ENCODE results near the gene COL26A1.

COL26A1 gene

DNA sequence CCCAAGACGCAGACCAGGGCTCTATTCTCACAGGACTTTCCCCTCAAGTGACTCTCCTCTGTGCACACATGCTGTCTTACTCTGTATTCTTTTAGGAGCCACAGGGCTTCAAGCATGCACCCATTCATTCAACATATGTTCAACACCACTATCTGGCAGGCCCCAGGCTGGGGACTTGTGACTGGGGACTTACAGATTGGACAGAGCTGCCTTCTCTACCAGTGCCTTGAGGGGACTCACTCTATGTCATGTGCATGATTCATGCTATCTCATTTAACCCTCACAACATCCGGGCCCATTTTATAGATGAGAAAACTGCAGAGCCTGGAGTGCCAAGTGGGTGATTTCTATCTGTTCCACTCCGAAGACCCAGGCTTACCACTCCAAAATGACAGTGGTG is 232.1 kb downstream of the COL26A1 start:
- H3K9ac ChIP-seq (ENCODE audit: low read depth, low read length): no peak overlapping the region
- no peaks in the 10 kb centered on the region for H3K9me3 ChIP-seq (ENCODE audit: insufficient read depth, low read depth, low read length)
- H3K4me3 ChIP-seq (ENCODE audit: low read length): no peak overlapping the region
- no peaks in the 10 kb centered on the region for H3K27me3 ChIP-seq (ENCODE audit: insufficient read depth, low read length)
- H3K4me1 ChIP-seq (ENCODE audit: insufficient read depth, low read length): no peaks in the 10 kb centered on the region
- no peak overlapping the region for H3K27ac ChIP-seq (ENCODE audit: low read depth, low read length)
- WGBS: 90% methylated on average over 3 of the region's 3 CpGs
- H3K36me3 ChIP-seq (ENCODE audit: insufficient read depth, low read length): no peaks in the 10 kb centered on the region

DNA sequence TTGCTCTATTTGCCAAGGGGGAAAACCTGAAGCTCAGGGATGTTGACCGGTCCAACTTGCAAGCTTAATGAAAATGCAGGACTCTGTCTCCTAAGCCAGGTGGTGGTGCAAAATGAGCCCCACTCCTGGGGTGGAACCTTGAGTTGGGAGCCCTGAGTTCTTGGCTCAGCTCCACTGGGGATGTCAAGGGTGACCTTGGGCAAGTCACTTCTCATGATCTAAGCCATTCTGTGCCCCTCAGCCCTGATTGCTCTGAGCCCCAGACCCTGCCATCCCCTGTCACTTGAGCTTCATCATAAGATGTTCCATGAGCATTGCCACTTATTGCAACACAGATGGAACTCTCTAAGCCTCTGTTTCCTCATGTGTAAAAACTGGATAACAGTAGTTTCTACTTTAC is 232.6 kb downstream of the COL26A1 start:
- WGBS: 95% methylated on average over 1 of the region's 1 CpG
- no peak overlapping the region for H3K9ac ChIP-seq (ENCODE audit: low read depth, low read length)
- H3K4me3 ChIP-seq (ENCODE audit: low read length): no peak overlapping the region
- no peaks in the 10 kb centered on the region for H3K9me3 ChIP-seq (ENCODE audit: insufficient read depth, low read depth, low read length)
- H3K4me1 ChIP-seq (ENCODE audit: insufficient read depth, low read length): no peaks in the 10 kb centered on the region
- no peaks in the 10 kb centered on the region for H3K27me3 ChIP-seq (ENCODE audit: insufficient read depth, low read length)
- no peak overlapping the region for H3K27ac ChIP-seq (ENCODE audit: low read depth, low read length)
- no peaks in the 10 kb centered on the region for H3K36me3 ChIP-seq (ENCODE audit: insufficient read depth, low read length)

DNA sequence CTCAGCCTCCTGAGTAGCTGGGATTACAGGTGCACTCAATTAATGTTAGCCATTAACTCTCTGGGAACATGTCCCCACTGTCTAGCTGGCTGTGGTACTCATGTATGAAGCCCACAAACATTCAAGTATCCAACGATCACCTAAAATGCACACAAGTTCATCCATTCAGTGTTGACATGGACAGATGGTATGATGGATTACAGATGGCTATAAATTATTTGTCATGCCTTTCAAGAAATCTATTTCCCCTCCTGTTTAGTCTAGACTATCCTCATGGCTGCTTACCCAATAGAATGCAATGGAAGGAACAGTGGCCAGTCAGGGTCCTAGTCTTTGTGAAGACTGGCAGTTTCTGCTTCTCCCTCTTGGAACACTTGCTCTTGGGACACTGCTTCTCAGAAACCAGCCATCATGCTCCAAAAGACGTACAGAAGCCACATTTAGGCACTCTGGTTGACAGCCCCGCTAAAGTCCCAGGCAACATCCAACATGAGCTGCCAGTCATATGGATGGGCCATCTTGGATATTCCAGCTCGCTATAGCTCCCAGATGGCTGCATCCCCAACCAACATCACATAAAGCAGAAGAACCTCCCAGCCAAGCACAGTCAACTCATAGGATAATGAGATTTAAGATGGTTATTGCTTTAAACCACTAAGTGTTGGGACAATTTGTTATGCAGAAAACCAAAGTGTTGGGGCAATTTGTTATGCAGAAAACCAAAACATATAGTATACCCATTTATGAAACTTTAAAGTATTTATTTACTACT is 233.3 kb downstream of the COL26A1 start:
- WGBS: 87% methylated on average over 4 of the region's 4 CpGs
- Histone ChIP-seq H3K4me1 (ENCODE audit: insufficient read depth, low read length) (no peaks in the 10 kb centered on the region), H3K9ac (ENCODE audit: low read depth, low read length) (no peak overlapping the region), H3K27me3 (ENCODE audit: insufficient read depth, low read length) (no peaks in the 10 kb centered on the region), H3K27ac (ENCODE audit: low read depth, low read length) (no peak overlapping the region), H3K9me3 (ENCODE audit: insufficient read depth, low read depth, low read length) (no peaks in the 10 kb centered on the region), H3K36me3 (ENCODE audit: insufficient read depth, low read length) (no peaks in the 10 kb centered on the region), H3K4me3 (ENCODE audit: low read length) (no peak overlapping the region)

DNA sequence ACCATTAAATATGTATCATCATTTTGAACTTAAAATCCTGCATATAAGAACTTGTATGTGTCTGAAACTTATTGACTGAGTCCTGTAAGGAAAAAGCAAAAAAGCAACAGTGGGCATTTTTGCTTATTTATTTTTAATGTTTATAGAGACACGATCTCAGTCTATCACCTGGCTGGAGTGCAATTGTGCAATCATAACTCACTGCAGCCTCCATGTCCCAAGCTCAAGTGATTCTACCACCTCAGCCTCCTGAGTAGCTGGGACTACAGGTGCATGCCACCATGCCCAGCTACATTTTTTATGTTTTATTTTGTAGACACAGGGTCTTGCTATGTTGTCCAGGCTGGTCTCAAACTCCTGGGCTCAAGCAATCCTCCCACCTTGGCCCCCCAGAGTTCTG is 234.2 kb downstream of the COL26A1 start:
- H3K9me3 ChIP-seq (ENCODE audit: insufficient read depth, low read depth, low read length): no peaks in the 10 kb centered on the region
- 94% methylated on average over 1 of the region's 1 CpG for WGBS
- H3K27me3 ChIP-seq (ENCODE audit: insufficient read depth, low read length): no peaks in the 10 kb centered on the region
- H3K27ac ChIP-seq (ENCODE audit: low read depth, low read length): no peak overlapping the region
- H3K4me3 ChIP-seq (ENCODE audit: low read length): no peak overlapping the region
- no peak overlapping the region for H3K9ac ChIP-seq (ENCODE audit: low read depth, low read length)
- no peaks in the 10 kb centered on the region for H3K4me1 ChIP-seq (ENCODE audit: insufficient read depth, low read length)
- H3K36me3 ChIP-seq (ENCODE audit: insufficient read depth, low read length): no peaks in the 10 kb centered on the region

DNA sequence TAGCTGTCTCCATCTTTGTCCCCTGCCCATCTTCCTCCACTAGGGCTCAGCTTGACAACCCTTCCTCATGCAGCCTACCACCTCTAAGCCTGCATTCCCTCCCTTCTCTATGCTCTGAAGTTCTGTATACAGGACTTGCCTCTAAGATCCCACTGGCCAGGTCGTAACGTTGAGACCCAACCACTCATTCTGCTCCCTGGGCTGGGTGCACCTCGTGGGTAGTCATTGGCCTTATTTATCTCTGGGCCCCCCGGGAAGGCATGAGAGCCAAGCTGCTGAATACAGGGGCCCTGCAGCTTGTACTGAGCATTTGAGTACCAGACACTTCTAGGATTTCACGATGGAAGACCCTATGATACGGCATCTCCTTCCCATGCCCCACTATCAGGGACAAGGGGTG is 235.3 kb downstream of the COL26A1 start:
- Histone ChIP-seq H3K9me3 (ENCODE audit: insufficient read depth, low read depth, low read length) (no peaks in the 10 kb centered on the region), H3K36me3 (ENCODE audit: insufficient read depth, low read length) (no peaks in the 10 kb centered on the region), H3K4me3 (ENCODE audit: low read length) (no peak overlapping the region), H3K9ac (ENCODE audit: low read depth, low read length) (no peak overlapping the region), H3K4me1 (ENCODE audit: insufficient read depth, low read length) (no peaks in the 10 kb centered on the region), H3K27ac (ENCODE audit: low read depth, low read length) (no peak overlapping the region), H3K27me3 (ENCODE audit: insufficient read depth, low read length) (no peaks in the 10 kb centered on the region)
- 90% methylated on average over 6 of the region's 6 CpGs for WGBS

DNA sequence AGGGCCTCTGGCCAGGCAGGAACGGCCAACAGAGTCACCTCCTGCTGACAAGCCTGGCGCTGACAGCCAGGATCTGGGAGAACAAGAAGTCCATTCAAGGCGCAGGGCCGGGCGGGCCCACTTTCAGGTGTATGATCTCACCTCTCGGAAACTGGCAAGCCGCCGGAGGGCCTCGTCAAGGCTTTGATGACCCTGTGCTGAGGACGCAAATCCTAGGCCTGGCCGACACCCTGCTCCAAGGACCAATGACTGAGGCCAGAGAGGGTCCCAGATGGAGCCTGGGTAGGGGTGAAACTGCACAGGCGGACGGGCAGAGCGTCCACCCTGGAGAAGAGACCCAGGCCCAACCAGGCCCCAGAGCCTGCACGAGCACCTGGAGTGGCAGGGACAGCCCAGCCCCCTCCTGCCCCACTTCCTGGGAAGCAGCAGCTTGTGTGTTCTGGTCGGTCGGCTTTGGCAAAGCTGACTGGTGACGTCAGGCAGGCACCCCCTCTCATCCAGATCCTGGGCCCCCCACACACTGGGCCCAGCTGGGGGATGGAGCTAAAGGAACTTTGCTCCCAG is 235.8 kb downstream of the COL26A1 start:
- Histone ChIP-seq H3K27me3 (ENCODE audit: insufficient read depth, low read length) (no peaks in the 10 kb centered on the region), H3K4me3 (ENCODE audit: low read length) (no peak overlapping the region), H3K9ac (ENCODE audit: low read depth, low read length) (no peak overlapping the region), H3K36me3 (ENCODE audit: insufficient read depth, low read length) (no peaks in the 10 kb centered on the region), H3K9me3 (ENCODE audit: insufficient read depth, low read depth, low read length) (no peaks in the 10 kb centered on the region), H3K4me1 (ENCODE audit: insufficient read depth, low read length) (no peaks in the 10 kb centered on the region), H3K27ac (ENCODE audit: low read depth, low read length) (no peak overlapping the region)
- 88% methylated on average over 18 of the region's 18 CpGs for WGBS

DNA sequence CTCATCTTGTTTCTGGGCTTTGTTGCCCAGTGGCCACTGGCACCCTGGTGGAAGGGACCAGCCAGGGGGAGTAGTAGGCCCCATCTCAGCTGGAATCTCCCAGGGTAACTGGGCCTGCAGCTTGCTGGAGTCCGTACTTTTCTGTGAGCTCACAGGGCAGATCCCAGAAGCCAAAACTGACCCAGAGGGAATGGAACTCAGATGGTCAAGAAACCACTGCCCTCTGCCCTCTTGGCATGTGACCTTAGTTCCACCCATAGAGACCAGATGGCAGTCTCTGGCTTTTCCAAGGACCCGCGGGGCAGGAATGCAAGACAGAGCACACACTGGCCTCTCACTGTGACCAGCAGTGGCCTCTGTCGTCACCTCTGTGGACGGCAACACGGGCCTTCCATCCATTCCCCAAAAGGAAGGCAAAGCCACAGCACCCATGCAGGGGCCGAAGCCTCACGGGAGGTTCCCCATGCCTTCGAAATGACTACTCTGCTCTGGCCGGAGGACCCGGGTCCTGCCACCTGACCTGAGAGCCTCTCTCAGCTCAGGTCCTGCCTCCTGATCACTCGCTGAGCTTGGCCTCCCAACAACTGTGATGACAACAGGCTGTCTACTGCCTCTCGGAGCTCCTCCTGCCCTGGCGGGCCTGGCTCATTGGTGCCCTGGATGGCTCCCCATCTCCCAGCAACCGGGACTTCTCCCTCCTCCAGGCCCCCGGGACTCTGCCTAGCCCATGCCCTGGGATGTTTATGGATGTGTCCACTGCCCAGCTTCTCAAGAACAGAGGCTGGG is 236.5 kb downstream of the COL26A1 start:
- no peak overlapping the region for H3K27ac ChIP-seq (ENCODE audit: low read depth, low read length)
- H3K4me1 ChIP-seq (ENCODE audit: insufficient read depth, low read length): no peaks in the 10 kb centered on the region
- 92% methylated on average over 16 of the region's 16 CpGs for WGBS
- H3K27me3 ChIP-seq (ENCODE audit: insufficient read depth, low read length): no peaks in the 10 kb centered on the region
- no peaks in the 10 kb centered on the region for H3K9me3 ChIP-seq (ENCODE audit: insufficient read depth, low read depth, low read length)
- no peak overlapping the region for H3K9ac ChIP-seq (ENCODE audit: low read depth, low read length)
- H3K4me3 ChIP-seq (ENCODE audit: low read length): no peak overlapping the region
- H3K36me3 ChIP-seq (ENCODE audit: insufficient read depth, low read length): no peaks in the 10 kb centered on the region

DNA sequence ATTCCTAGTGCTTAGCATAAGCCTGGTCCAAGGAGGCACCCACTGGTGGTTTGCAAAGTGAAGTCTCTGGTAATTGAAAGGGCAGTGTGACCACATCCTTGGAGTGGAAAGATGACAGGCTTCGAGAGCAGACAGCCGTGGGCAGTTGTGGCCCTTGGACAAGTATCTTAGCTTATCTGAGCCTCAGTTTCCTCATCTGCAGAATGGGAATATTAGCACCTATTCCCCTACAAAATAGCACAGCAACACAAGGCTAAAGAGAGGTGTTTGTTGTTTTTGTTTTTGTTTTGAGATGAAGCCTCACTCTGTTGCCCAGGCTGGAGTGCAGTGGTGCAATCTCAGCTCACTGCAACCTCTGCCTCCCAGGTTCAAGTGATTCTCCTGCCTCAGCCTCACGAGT is 237.1 kb downstream of the COL26A1 start:
- WGBS: 83% methylated on average over 3 of the region's 3 CpGs
- Histone ChIP-seq H3K27ac (ENCODE audit: low read depth, low read length) (no peak overlapping the region), H3K9ac (ENCODE audit: low read depth, low read length) (no peak overlapping the region), H3K9me3 (ENCODE audit: insufficient read depth, low read depth, low read length) (no peaks in the 10 kb centered on the region), H3K36me3 (ENCODE audit: insufficient read depth, low read length) (no peaks in the 10 kb centered on the region), H3K27me3 (ENCODE audit: insufficient read depth, low read length) (no peaks in the 10 kb centered on the region), H3K4me3 (ENCODE audit: low read length) (no peak overlapping the region), H3K4me1 (ENCODE audit: insufficient read depth, low read length) (no peaks in the 10 kb centered on the region)

DNA sequence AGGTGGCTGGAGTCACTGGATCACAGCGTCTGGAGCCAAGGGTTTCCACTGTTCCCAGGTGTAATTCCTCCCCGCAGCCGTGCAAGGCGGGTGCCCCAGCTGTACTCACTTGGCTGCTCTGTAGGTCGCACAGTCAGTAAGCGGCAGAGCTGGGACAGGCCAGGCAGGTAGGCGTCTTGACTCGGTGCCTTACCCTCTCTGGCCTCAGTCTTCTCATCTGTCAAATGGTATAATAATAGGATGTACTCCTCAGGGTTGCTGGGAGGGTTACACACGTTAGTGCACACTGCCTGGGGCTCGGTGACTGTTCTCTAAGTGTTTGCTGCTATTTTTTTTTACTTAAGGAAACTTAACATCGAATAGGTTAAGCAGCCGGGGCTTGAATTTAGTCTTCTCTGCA is 239.4 kb downstream of the COL26A1 start:
- no peak overlapping the region for H3K4me3 ChIP-seq (ENCODE audit: low read length)
- H3K27ac ChIP-seq (ENCODE audit: low read depth, low read length): no peak overlapping the region
- 0 out of 2 replicates have a peak, but pooled peaks cover 5% of the 10 kb centered on the region for H3K4me1 ChIP-seq (ENCODE audit: insufficient read depth, low read length)
- no peaks in the 10 kb centered on the region for H3K27me3 ChIP-seq (ENCODE audit: insufficient read depth, low read length)
- 77% methylated on average over 12 of the region's 12 CpGs for WGBS
- no peaks in the 10 kb centered on the region for H3K9me3 ChIP-seq (ENCODE audit: insufficient read depth, low read depth, low read length)
- H3K9ac ChIP-seq (ENCODE audit: low read depth, low read length): no peak overlapping the region
- no peaks in the 10 kb centered on the region for H3K36me3 ChIP-seq (ENCODE audit: insufficient read depth, low read length)

DNA sequence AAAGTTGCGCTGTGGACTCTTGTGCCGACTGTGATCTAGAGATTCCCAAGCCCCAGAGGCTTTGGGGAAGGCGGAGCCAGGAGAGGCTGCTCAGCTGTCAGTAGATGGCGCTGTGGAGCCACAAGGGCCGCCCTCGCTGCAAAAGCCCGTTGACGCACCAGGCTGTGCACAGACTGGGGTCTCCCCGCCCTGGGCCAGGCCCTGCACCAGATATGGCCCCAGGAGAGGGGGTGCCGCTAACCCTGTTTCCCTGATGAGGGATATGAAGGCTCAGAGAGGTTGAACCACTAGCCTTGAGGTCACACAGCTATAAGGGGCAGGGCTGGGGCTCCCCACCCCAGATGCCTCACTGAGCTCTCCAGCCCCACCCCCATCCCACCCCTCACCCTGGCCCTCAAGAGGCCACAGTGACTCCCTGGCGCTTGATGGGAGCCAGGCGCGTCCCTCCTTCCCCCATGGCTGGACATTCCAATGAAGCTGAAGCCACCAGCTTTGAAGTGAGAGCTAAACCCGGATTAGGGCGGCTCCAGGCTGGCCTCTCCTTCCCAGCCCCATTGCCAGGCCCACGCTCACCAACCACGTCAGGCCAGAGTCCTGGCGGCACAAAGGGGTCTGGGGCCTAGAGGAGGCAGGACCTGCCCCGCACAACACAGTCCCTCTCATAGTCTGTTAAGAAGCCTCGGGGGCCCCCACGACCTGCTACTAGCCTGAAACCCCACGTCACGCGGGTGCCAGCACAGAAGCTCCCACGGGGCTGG is 240.0 kb downstream of the COL26A1 start:
- Histone ChIP-seq H3K27ac (ENCODE audit: low read depth, low read length) (no peak overlapping the region), H3K4me3 (ENCODE audit: low read length) (no peak overlapping the region), H3K36me3 (ENCODE audit: insufficient read depth, low read length) (no peaks in the 10 kb centered on the region), H3K4me1 (ENCODE audit: insufficient read depth, low read length) (0 out of 2 replicates have a peak, but pooled peaks cover 5% of the 10 kb centered on the region), H3K9me3 (ENCODE audit: insufficient read depth, low read depth, low read length) (no peaks in the 10 kb centered on the region), H3K27me3 (ENCODE audit: insufficient read depth, low read length) (no peaks in the 10 kb centered on the region), H3K9ac (ENCODE audit: low read depth, low read length) (no peak overlapping the region)
- 46% methylated on average over 25 of the region's 25 CpGs for WGBS
